Naive B cell (primary cell): ENCODE results near the gene CFDP1. TPM values are rescaled to one million over a fixed set of nuclear protein-coding genes. Genes with fewer than 3 reads are reported as not detected.
A peak's percentile ranks its signal among the peaks of the same experiment; 100 is the strongest.

Source experiments
- ATAC-seq, 2 donors: fragments of 150-1000 bp; cut with Tn5 transposase; 2 replicates each; pipeline ENCODE4 v1.10.0; 2021; ENCODE audit warnings: low read depth in 2 of 2, mild to moderate bottlenecking in 2 of 2, moderate library complexity in 2 of 2
- DNase-seq: peaks from one replicate; pipeline ENCODE4 v3.0.0; 2022
- H3K27ac Mint-ChIP-seq, 6 donors: one replicate each; pipeline ENCODE4 v1.8.0; 2020 to 2022; ENCODE audit warnings: mild to moderate bottlenecking in 6 of 6, mixed read lengths in 6 of 6, moderate library complexity in 5 of 6, inconsistent platforms in 2 of 6
- H3K27me3 Mint-ChIP-seq, 3 donors: one replicate each; pipeline ENCODE4 v1.8.0; 2021 to 2022; ENCODE audit warnings: mixed read lengths in 3 of 3, mild to moderate bottlenecking in 1 of 3
- H3K36me3 Mint-ChIP-seq, 2 donors: one replicate each; pipeline ENCODE4 v1.8.0; 2020 to 2022; ENCODE audit warnings: mixed read lengths in 2 of 2, inconsistent platforms in 1 of 2, mild to moderate bottlenecking in 1 of 2
- H3K4me1 Mint-ChIP-seq, 3 donors: one replicate each; pipeline ENCODE4 v1.8.0; 2020 to 2022; ENCODE audit warnings: mixed read lengths in 3 of 3, inconsistent platforms in 1 of 3, mild to moderate bottlenecking in 1 of 3, moderate library complexity in 1 of 3
- H3K4me3 Mint-ChIP-seq, 8 donors: one replicate each; pipeline ENCODE4 v1.8.0; 2020 to 2022; ENCODE audit warnings: mild to moderate bottlenecking in 8 of 8, mixed read lengths in 8 of 8, moderate library complexity in 8 of 8, inconsistent platforms in 2 of 8
- H3K9me3 Mint-ChIP-seq, 7 donors: one replicate each; pipeline ENCODE4 v1.8.0; 2020 to 2022; ENCODE audit warnings: mixed read lengths in 7 of 7, mild to moderate bottlenecking in 5 of 7, inconsistent platforms in 2 of 7, moderate library complexity in 1 of 7
- polyA plus RNA-seq, 6 donors: library from polyadenylated mRNA; unstranded; fragments of 300-500 nt; fragmentation: Illumina TruSeq; gene quantifications; one replicate each; pipeline ENCODE4 v1.2.3, GENCODE V29; 2021; ENCODE audit warnings: low read depth in 6 of 6

CFDP1 gene
- polyA plus RNA-seq, 6 donors from 2014 or later, result 22.6 to 36.3 (median 31.6) TPM

- H3K27ac Mint-ChIP-seq, result no peak overlapping the region
- no peak for ATAC-seq
Observed at GRCh38 chr16:75246504-75247205, 186.6 kb downstream of the CFDP1 start.

GRCh38 chr16:75244844-75245758 lies 188.2 kb downstream of the CFDP1 start:
- ATAC-seq, result peak; percentile 40 to 41
- Mint-ChIP-seq H3K36me3 (no peaks in the 10 kb centered on the region), H3K4me3 (peak overlapping the region in 1 of 8 donors; percentile 81), H3K27me3 (peaks cover 79 to 96% (median 90%) of the 10 kb centered on the region in 3 donors), H3K4me1 (peaks cover 18 to 28% (median 27%) of the 10 kb centered on the region in 3 donors), H3K27ac (no peak overlapping the region), H3K9me3 (peaks cover 0 to 3% (median 0%) of the 10 kb centered on the region in 7 donors)
- DNase-seq, result no peak

More at GRCh38 chr16:75246504-75247205, 186.6 kb downstream of the CFDP1 start:
- Mint-ChIP-seq H3K27me3 (peaks cover 72 to 89% (median 87%) of the 10 kb centered on the region in 3 donors), H3K36me3 (no peaks in the 10 kb centered on the region), H3K9me3 (peaks cover 0 to 3% (median 0%) of the 10 kb centered on the region in 7 donors), H3K4me3 (peak overlapping the region in 2 of 8 donors; percentile 13 to 39), H3K4me1 (peaks cover 22 to 34% (median 30%) of the 10 kb centered on the region in 3 donors)
- no peak for DNase-seq

DNA sequence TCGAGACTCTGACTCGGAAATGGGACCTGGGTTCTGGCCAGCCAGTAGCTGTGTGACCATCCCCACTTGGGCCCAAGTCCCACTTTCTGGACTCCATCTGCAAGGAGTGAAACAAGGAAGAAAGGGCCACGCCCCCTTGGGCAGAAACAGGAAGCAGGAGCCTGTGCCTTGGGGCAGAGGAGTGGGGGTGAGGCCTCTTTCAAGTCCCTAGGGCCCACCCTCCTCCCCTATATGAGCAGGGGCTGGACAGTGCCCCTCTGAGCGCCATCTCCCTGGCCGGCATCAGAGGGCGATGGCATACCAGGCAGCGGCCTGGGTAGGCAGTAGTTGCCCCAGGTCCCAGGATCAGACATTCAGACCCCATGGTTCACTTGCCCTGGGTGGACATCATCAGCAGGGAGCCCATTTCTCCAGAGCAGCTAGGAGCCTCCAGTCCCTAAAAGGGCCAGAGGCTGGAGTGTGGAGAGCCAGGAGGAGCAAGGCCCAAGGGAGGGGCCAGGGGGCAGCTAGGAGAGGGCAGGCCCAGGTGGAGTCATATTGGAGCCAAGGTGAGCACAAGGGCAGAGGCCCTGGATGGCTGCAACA lies 189.0 kb downstream of the CFDP1 start:
- Mint-ChIP-seq H3K9me3 (peaks cover 0 to 3% (median 0%) of the 10 kb centered on the region in 7 donors), H3K27ac (no peak overlapping the region), H3K36me3 (no peaks in the 10 kb centered on the region), H3K4me1 (peaks cover 14 to 28% (median 24%) of the 10 kb centered on the region in 3 donors), H3K27me3 (peaks cover 78 to 94% (median 92%) of the 10 kb centered on the region in 3 donors), H3K4me3 (peak overlapping the region in 2 of 8 donors; percentile 23 to 41)
- ATAC-seq (no peak), DNase-seq (no peak)

Other genes starting within 250 kb of the CFDP1 start
- gene CTRB2, start 226.3 kb downstream of the CFDP1 start, polyA plus RNA-seq, result not detected
- not detected for gene CTRB1, start 214.5 kb downstream of the CFDP1 start, polyA plus RNA-seq
- gene BCAR1, start 181.9 kb downstream of the CFDP1 start, polyA plus RNA-seq, result not detected
- 10 to 100 TPM; 37.3 to 51.2 (median 44.6) TPM for gene TMEM170A, start 31.2 kb upstream of the CFDP1 start, polyA plus RNA-seq
- under 1 TPM in 2 of 6 donors, not detected in 4; 0.15 to 0.17 TPM for gene CHST6, start 61.9 kb upstream of the CFDP1 start, polyA plus RNA-seq
- gene CHST5, start 102.6 kb upstream of the CFDP1 start, polyA plus RNA-seq, result not detected
- 1 to 10 TPM in 3 of 6 donors, under 1 TPM in 2, not detected in 1; 0.21 to 1.4 (median 1.1) TPM for gene TMEM231, start 122.7 kb upstream of the CFDP1 start, polyA plus RNA-seq
- 100 to 1,000 TPM; 251 to 332 (median 315) TPM for gene GABARAPL2, start 132.9 kb upstream of the CFDP1 start, polyA plus RNA-seq
- 10 to 100 TPM; 27.4 to 49.7 (median 39.2) TPM for gene ADAT1, start 189.8 kb upstream of the CFDP1 start, polyA plus RNA-seq
- 100 to 1,000 TPM; 164 to 243 (median 184) TPM for gene KARS1, start 214.2 kb upstream of the CFDP1 start, polyA plus RNA-seq
- 100 to 1,000 TPM in 5 of 6 donors, 10 to 100 TPM in 1; 82.1 to 159 (median 128) TPM for gene TERF2IP, start 214.3 kb upstream of the CFDP1 start, polyA plus RNA-seq
- gene CPHXL2, start 243.5 kb upstream of the CFDP1 start, polyA plus RNA-seq, result not detected